ENCODE data around the gene CRB2.

DNA sequence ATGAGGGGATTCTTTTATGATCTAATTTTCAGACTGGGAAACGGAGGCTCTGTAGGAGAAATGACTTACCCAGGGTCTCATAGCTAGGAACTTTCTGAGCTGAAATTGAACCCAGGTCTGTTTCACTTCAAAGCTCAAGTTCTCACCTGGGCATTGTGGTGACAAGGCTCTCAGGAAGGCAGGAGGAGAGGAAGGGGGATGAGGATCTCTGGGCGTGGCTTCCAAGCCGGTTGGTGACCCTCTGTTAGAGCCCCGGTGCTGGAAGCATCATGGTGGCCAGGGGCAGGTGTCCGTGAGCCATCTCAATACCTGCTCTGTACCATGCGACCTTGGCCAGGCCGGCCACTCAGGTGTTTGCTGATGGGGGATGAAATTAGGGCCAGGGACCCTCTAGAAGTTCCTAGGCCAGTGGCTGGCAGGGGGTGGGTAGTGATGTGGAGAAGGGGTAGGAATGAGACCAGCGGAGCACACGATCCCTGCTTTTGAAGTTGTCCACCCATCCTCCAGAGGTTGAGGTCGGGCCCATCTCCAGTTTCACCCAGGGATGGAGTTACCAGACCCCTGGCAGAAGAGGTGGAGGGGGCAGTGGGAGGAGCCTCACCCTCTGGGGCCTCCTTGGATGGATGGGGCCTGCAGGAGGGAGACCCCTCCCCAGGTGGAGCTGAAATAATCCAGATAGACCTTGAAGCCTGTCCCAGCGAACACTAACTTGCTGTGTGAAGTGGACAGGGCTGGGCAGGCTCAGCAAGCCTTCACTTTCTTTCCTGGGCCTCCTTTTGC is 5.9 kb downstream of the CRB2 start:
- TF ChIP-seq, protein P1, sequence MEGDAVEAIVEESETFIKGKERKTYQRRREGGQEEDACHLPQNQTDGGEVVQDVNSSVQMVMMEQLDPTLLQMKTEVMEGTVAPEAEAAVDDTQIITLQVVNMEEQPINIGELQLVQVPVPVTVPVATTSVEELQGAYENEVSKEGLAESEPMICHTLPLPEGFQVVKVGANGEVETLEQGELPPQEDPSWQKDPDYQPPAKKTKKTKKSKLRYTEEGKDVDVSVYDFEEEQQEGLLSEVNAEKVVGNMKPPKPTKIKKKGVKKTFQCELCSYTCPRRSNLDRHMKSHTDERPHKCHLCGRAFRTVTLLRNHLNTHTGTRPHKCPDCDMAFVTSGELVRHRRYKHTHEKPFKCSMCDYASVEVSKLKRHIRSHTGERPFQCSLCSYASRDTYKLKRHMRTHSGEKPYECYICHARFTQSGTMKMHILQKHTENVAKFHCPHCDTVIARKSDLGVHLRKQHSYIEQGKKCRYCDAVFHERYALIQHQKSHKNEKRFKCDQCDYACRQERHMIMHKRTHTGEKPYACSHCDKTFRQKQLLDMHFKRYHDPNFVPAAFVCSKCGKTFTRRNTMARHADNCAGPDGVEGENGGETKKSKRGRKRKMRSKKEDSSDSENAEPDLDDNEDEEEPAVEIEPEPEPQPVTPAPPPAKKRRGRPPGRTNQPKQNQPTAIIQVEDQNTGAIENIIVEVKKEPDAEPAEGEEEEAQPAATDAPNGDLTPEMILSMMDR (IDR thresholded peaks at IDR 0.05; ENCODE audit: borderline replicate concordance, extremely low read depth, low read length, poor library complexity, severe bottlenecking): no peak
- no peak for TF ChIP-seq EZH2 (IDR thresholded peaks at IDR 0.05; ENCODE audit: borderline replicate concordance, low read depth, low read length, severe bottlenecking)
